Upper lobe of left lung (tissue), 6 donors: ENCODE results near the gene DERA. TPM values are rescaled to one million over a fixed set of nuclear protein-coding genes. Genes with fewer than 3 reads are reported as not detected.

Experiments
- ATAC-seq, 2 donors: fragments of 200-7000 bp; cut with Tn5 transposase; one replicate each; pipeline ENCODE4 v1.9.1; 2022; ENCODE audit warnings: mild to moderate bottlenecking in 2 of 2, moderate library complexity in 2 of 2; ENCODE audit not compliant: low FRiP score in 2 of 2
- DNase-seq, 2 donors: peaks; one replicate each; pipeline ENCODE4 v3.0.0-alpha.2; 2019 to 2020
- H3K27ac ChIP-seq, 4 donors: fragments of 200-600 bp; sonication (generic); one replicate each; pipeline ENCODE4 v1.5.1; 2016 to 2019
- H3K27me3 ChIP-seq, 4 donors: fragments of 200-600 bp; sonication (generic); one replicate each; pipeline ENCODE4 v1.5.1; 2017 to 2019
- H3K36me3 ChIP-seq, 4 donors: fragments of 200-600 bp; sonication (generic); one replicate each; pipeline ENCODE4 v1.5.1; 2016 to 2019
- H3K4me1 ChIP-seq, 4 donors: fragments of 200-600 bp; sonication (generic); one replicate each; pipeline ENCODE4 v1.5.1; 2018 to 2019
- H3K4me3 ChIP-seq, 4 donors: fragments of 200-600 bp; sonication (generic); one replicate each; pipeline ENCODE4 v1.5.1; 2017 to 2019; ENCODE audit warnings: mild to moderate bottlenecking in 2 of 4, moderate library complexity in 1 of 4
- H3K9me3 ChIP-seq, 4 donors: fragments of 200-600 bp; sonication (generic); one replicate each; pipeline ENCODE4 v1.5.1; 2018 to 2019
- EP300 ChIP-seq, 4 donors: sonication (generic); formaldehyde crosslinking; IDR thresholded peaks; one replicate each; pipeline ENCODE4 v1.5.1; 2017; ENCODE audit warnings: antibody characterized with exemption in 4 of 4, control low read depth in 2 of 4
- POLR2A ChIP-seq, 4 donors: fragments of 450-650 bp; IDR thresholded peaks; one replicate each; pipeline ENCODE4 v1.5.1; 2016 to 2017; ENCODE audit warnings: antibody characterized with exemption in 4 of 4, mild to moderate bottlenecking in 2 of 4
- POLR2AphosphoS5 ChIP-seq, 2 donors: sonication (generic); formaldehyde crosslinking; IDR thresholded peaks; one replicate each; pipeline ENCODE4 v1.5.1; 2017; ENCODE audit warnings: antibody characterized with exemption in 2 of 2
- WGBS, 2 donors: methylation state at CpG; one replicate each; pipeline ENCODE4 v1.1.5; 2017 to 2018; 5-methylcytosine and 5-hydroxymethylcytosine counted together
- total RNA-seq, 6 donors: library from RNA; depleted of rRNA in 4 of 6; stranded (reverse); fragments of >200 nt in 4 of 6; gene quantifications; one replicate each; pipeline versions ENCODE4 v1.1.0 to v1.2.1, GENCODE V29; 2016 to 2021
- TF ChIP-seq, protein P1 (sequence below), 6 experiments: fragments of 450-650 bp in 4 of 6; fragments of 200-600 bp in 2 of 6; sonication (generic) in 2 of 6; IDR thresholded peaks; one replicate each; pipeline ENCODE4 v1.5.1; 2016 to 2019; ENCODE audit warnings: antibody characterized with exemption in 6 of 6
- donor health status: DM: no; HTN: no; CAD: no; lungs with moderate emphysema.
- donor health status: DM: no; HTN: yes; CAD: no; lungs with severe emphysema.

Gene DERA
- 10 to 100 TPM; 13.6 to 63.8 (median 39.2) TPM for total RNA-seq

DNA sequence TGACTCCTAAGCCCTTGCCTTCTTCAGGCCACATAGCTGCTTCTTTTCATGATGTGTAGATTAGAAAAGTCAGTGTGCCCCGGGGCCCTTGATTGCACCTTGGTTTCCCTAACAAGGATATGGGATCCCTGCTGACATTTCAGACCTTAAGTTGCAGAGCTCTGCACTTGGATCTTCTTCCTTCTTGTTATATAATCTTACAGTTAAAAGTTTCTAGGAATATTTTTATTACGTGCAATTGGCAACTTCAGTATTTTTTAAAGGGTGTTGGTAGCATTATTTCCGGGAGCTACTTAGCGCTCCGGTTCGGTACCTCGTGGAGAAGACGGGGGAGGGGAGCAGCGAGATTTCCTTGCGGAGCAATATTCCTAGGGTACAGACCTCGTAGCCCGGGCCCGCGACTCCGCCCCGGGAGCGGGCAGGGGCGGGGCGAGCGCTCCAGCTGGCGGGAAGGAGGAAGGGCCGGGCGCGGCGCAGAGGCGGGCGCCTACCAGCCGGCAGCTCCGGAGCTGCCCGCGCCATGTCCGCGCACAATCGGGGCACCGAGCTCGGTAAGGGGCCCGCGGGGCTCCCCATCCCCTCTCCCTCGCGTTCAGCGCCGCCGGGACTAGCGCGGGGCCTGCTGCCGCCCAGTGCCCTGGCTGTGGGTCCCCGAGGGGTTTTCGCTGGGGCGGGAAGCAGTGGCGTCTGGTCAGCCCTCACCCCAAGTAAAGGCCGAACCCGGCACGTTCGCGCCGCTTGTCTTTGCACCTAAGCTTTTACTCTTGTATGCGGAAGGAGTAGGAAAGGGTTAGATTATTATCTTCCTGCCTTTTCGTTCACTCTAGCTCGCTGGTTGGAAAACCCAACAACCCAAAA lies at the start of gene DERA:
Gene DERA (plus strand): TSS at position 469 of the 858 bp plus-strand sequence. CDS start 52 bp downstream, at position 521.
- ATAC-seq (peak; percentile 93 to 99), DNase-seq (peak; percentile 90 to 97)
- H3K9me3 ChIP-seq = no peaks in the 10 kb centered on the region
- peaks cover 0 to 18% (median 10%) of the 10 kb centered on the region in 4 donors for H3K4me1 ChIP-seq
- H3K27ac ChIP-seq = peak within 1 kb of the TSS; percentile 92 to 98 (median 93)
- TF ChIP-seq POLR2A (IDR thresholded peaks at IDR 0.05) (peak; percentile 85 to 97 (median 94)), EP300 (IDR thresholded peaks at IDR 0.05) (no peak), POLR2AphosphoS5 (IDR thresholded peaks at IDR 0.05) (peak; percentile 67 to 91)
- TF ChIP-seq, protein P1, sequence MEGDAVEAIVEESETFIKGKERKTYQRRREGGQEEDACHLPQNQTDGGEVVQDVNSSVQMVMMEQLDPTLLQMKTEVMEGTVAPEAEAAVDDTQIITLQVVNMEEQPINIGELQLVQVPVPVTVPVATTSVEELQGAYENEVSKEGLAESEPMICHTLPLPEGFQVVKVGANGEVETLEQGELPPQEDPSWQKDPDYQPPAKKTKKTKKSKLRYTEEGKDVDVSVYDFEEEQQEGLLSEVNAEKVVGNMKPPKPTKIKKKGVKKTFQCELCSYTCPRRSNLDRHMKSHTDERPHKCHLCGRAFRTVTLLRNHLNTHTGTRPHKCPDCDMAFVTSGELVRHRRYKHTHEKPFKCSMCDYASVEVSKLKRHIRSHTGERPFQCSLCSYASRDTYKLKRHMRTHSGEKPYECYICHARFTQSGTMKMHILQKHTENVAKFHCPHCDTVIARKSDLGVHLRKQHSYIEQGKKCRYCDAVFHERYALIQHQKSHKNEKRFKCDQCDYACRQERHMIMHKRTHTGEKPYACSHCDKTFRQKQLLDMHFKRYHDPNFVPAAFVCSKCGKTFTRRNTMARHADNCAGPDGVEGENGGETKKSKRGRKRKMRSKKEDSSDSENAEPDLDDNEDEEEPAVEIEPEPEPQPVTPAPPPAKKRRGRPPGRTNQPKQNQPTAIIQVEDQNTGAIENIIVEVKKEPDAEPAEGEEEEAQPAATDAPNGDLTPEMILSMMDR (IDR thresholded peaks at IDR 0.05) = peak in 4 of 6 experiments; percentile 27 to 30 (median 28)
- H3K4me3 ChIP-seq = peak within 1 kb of the TSS; percentile 56 to 68 (median 66)
- WGBS, 2 donors = 0 to 1% methylated on average over 34 to 39 of the region's 59 CpGs
- no peaks in the 10 kb centered on the region for H3K27me3 ChIP-seq
- H3K36me3 ChIP-seq = peaks cover 0 to 12% (median 0%) of the 10 kb centered on the region in 4 donors

DNA sequence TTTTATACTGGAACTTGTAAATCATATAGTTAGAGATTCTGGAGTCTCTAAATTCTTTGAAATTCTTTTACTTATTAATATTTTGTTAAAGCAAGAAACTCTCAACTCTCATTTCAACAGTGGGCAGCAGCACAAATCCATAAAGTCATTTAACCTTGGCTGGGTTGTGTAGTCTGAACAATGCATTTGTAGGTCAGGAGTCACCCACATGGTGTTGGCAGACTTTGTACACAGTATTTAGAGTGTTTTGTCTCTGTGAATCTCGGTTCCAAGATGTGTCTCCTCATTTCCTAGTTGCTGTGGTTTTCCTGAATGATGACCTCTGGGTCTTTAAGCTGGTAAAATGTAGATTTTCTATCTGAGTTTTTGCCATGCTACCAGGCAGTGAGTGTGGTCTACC lies 49.7 kb upstream of the DERA start:
- Histone ChIP-seq H3K27me3 (no peaks in the 10 kb centered on the region), H3K4me1 (no peaks in the 10 kb centered on the region), H3K9me3 (no peaks in the 10 kb centered on the region), H3K36me3 (no peaks in the 10 kb centered on the region), H3K4me3 (no peak overlapping the region), H3K27ac (no peak overlapping the region)
- ATAC-seq (no peak), DNase-seq (no peak)
- TF ChIP-seq POLR2AphosphoS5 (IDR thresholded peaks at IDR 0.05) = no peak
- TF ChIP-seq, protein P1 (IDR thresholded peaks at IDR 0.05) = no peak
- TF ChIP-seq EP300 (IDR thresholded peaks at IDR 0.05) = no peak
- no peak for TF ChIP-seq POLR2A (IDR thresholded peaks at IDR 0.05)
- WGBS, 2 donors = 24 to 45% methylated on average over 1 of the region's 1 CpG

DNA sequence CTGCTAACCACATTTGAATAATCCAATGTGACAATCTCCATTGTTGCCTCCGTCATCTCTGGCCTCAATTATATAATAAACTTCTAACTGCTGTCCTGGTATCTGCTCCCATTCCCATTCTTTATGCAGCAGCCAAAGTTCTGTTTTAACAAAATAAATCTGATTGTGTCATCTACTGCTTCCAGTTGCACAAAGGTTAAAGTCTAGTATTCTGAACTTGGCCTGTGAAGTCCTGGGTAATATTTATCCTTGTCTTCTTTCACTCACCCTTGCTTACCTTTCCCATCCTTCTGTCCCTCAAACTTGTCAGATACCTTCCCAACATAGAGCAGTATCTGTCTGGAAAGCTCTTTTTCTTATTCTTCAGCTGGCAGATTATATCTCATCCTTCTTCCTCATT lies 48.3 kb upstream of the DERA start:
- Histone ChIP-seq H3K36me3 (no peaks in the 10 kb centered on the region), H3K27me3 (no peaks in the 10 kb centered on the region), H3K4me3 (no peak overlapping the region), H3K4me1 (no peaks in the 10 kb centered on the region), H3K9me3 (no peaks in the 10 kb centered on the region), H3K27ac (no peak overlapping the region)
- ATAC-seq (no peak), DNase-seq (no peak)
- WGBS, 2 donors = 82 to 90% methylated on average over 1 of the region's 1 CpG
- TF ChIP-seq POLR2A (IDR thresholded peaks at IDR 0.05) (no peak), EP300 (IDR thresholded peaks at IDR 0.05) (no peak), POLR2AphosphoS5 (IDR thresholded peaks at IDR 0.05) (no peak)
- TF ChIP-seq, protein P1 (IDR thresholded peaks at IDR 0.05) = no peak

DNA sequence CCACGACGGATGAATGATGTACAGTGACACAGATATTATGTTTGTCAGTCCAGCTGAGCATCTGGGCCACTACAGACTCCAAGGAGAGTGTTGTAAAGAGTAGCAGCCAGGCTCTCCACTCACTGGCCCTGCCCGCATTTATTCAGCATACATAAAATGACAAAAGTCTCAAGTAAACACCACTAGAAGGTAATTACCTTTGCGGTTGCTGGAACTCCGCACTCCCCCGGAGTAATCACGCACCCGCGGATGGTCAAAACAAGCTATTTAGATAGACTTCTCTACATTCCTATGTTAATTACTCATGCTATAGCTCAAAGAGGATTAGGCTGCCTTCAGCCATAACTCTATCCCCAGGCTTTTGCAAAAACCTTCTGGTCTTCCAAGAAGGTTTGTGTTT lies 47.8 kb upstream of the DERA start:
- Histone ChIP-seq H3K27me3 (no peaks in the 10 kb centered on the region), H3K9me3 (no peaks in the 10 kb centered on the region), H3K36me3 (no peaks in the 10 kb centered on the region), H3K4me1 (no peaks in the 10 kb centered on the region), H3K4me3 (no peak overlapping the region), H3K27ac (no peak overlapping the region)
- ATAC-seq (no peak), DNase-seq (no peak)
- TF ChIP-seq POLR2A (IDR thresholded peaks at IDR 0.05) = no peak
- TF ChIP-seq EP300 (IDR thresholded peaks at IDR 0.05) = no peak
- TF ChIP-seq POLR2AphosphoS5 (IDR thresholded peaks at IDR 0.05) = no peak
- TF ChIP-seq, protein P1 (IDR thresholded peaks at IDR 0.05) = no peak
- WGBS, 2 donors = 72 to 74% methylated on average over 9 of the region's 9 CpGs
